ENCODE data around the gene EBLN1. TPM values are rescaled to one million over a fixed set of nuclear protein-coding genes. Genes with fewer than 3 reads are reported as not detected.

The EBLN1 gene
- total RNA-seq, 1 experiment from 2014 or later: not detected

GRCh38 chr10:22170582-22170981 is 47.2 kb downstream of the EBLN1 start:
- no peaks in the 10 kb centered on the region for H4K20me1 ChIP-seq (ENCODE audit: control insufficient read depth, insufficient read depth, insufficient read length)
- TF ChIP-seq CTCF (conservative IDR thresholded peaks at IDR 0.05): no peak
- no peaks in the 10 kb centered on the region for H3K27me3 ChIP-seq (ENCODE audit: insufficient read depth, low read length)
- H2BK120ac ChIP-seq (ENCODE audit: low read depth, low read length, poor library complexity, severe bottlenecking): no peak overlapping the region
- peaks cover 0 to 7% (median 0%) of the 10 kb centered on the region in 3 experiments; a peak in 1 of 7 replicates for H3K36me3 Mint-ChIP-seq (ENCODE audit: insufficient read depth in 1 of 3, low read depth in 3 of 3)
- H3K27ac ChIP-seq (ENCODE audit: insufficient read length, low read depth, low read length): no peak overlapping the region
- H3K23ac ChIP-seq (ENCODE audit: insufficient read length, low read depth, low read length): no peak overlapping the region
- no peak overlapping the region for H2AFZ ChIP-seq (ENCODE audit: low read length)
- no peak overlapping the region for H3K9ac ChIP-seq (ENCODE audit: extremely low read depth, insufficient read length, low read length)
- no peaks in the 10 kb centered on the region for H3K79me2 ChIP-seq (ENCODE audit: insufficient read depth, low read length)
- H3K9me3 Mint-ChIP-seq: peaks cover 0 to 4% of the 10 kb centered on the region in 2 experiments; a peak in 2 of 5 replicates
- H4K5ac ChIP-seq (ENCODE audit: insufficient read length, low read depth, low read length): no peak overlapping the region
- H3K4me2 ChIP-seq (ENCODE audit: insufficient read depth, insufficient read length, low read length): no peak overlapping the region
- no peak overlapping the region for H3K14ac ChIP-seq (ENCODE audit: insufficient read depth, low read length)
- H3K4me3 Mint-ChIP-seq: no peak overlapping the region
- no peak overlapping the region for H2BK5ac ChIP-seq (ENCODE audit: insufficient read length, low read length)
- no peaks in the 10 kb centered on the region for H3K27me3 Mint-ChIP-seq (ENCODE audit: low read depth)
- H3K9me3 ChIP-seq (ENCODE audit: control insufficient read depth, low read depth, low read length): no peaks in the 10 kb centered on the region
- no peak overlapping the region for H2BK15ac ChIP-seq (ENCODE audit: low read depth, low read length)
- no peak overlapping the region for H3K4ac ChIP-seq (ENCODE audit: low read depth, low read length)
- H4K91ac ChIP-seq (ENCODE audit: insufficient read length, low read depth, low read length): no peak overlapping the region
- no peaks in the 10 kb centered on the region for H3K79me1 ChIP-seq (ENCODE audit: insufficient read depth, low read depth, low read length, poor library complexity, severe bottlenecking)
- no peak overlapping the region for H3T11ph ChIP-seq (ENCODE audit: low read length)
- no peak overlapping the region for H2AK5ac ChIP-seq (ENCODE audit: insufficient read length, low read length)
- DNase-seq: no peak
- no peak overlapping the region for H2BK12ac ChIP-seq (ENCODE audit: insufficient read length, low read depth, low read length)
- no peak overlapping the region for H3K18ac ChIP-seq (ENCODE audit: insufficient read length, low read depth, low read length)
- H3K23me2 ChIP-seq (ENCODE audit: insufficient read length, low read depth, low read length, poor library complexity, severe bottlenecking): no peaks in the 10 kb centered on the region
- no peaks in the 10 kb centered on the region for H3K4me1 ChIP-seq (ENCODE audit: insufficient read depth, low read length)
- H3K27ac Mint-ChIP-seq: no peak overlapping the region
- peaks cover 0 to 3% of the 10 kb centered on the region in 2 experiments; a peak in 1 of 4 replicates for H3K4me1 Mint-ChIP-seq
- H3K56ac ChIP-seq (ENCODE audit: insufficient read length, low read depth, low read length): no peak overlapping the region
- H2BK20ac ChIP-seq (ENCODE audit: low read depth, low read length, poor library complexity, severe bottlenecking): no peak overlapping the region
- no peak overlapping the region for H4K8ac ChIP-seq (replicated peaks; ENCODE audit: insufficient read length, low read depth, low read length)

Measured in H9 (cell line).